Osteoblast (primary cell): ENCODE results near the gene INAFM2. TPM values are rescaled to one million over a fixed set of nuclear protein-coding genes. Genes with fewer than 3 reads are reported as not detected.

Experiments
- DNase-seq: peaks from one replicate; pipeline ENCODE4 v3.0.0; 2011; ENCODE audit warnings: low spot score, mixed read lengths; ENCODE audit not compliant: insufficient read length; ENCODE audit errors: missing footprints
- H2AFZ ChIP-seq: 2 replicates; pipeline ENCODE4 v1.6.0; 2011; ENCODE audit warnings: mild to moderate bottlenecking, low read length
- H3K27ac ChIP-seq: 2 replicates; pipeline ENCODE4 v1.5.1; 2011; ENCODE audit warnings: mild to moderate bottlenecking, low read depth, low read length, moderate library complexity
- H3K27me3 ChIP-seq: 2 replicates; pipeline ENCODE4 v1.6.0; 2012; ENCODE audit warnings: mild to moderate bottlenecking, control low read depth, inconsistent platforms, low read length, moderate library complexity; ENCODE audit not compliant: insufficient read depth
- H3K36me3 ChIP-seq: 2 replicates; pipeline ENCODE4 v1.5.1; 2011; ENCODE audit warnings: mild to moderate bottlenecking, low read length, control low read depth, moderate library complexity; ENCODE audit not compliant: insufficient read depth
- H3K4me1 ChIP-seq: 2 replicates; pipeline ENCODE4 v1.5.1; 2011; ENCODE audit warnings: mild to moderate bottlenecking, low read length, control low read depth, moderate library complexity; ENCODE audit not compliant: insufficient read depth
- H3K4me2 ChIP-seq: 2 replicates; pipeline ENCODE4 v1.6.0; 2011; ENCODE audit warnings: mild to moderate bottlenecking, low read length; ENCODE audit not compliant: insufficient read depth
- H3K4me3 ChIP-seq: fragments of 200-600 bp; sonication (generic); 3 replicates; pipeline ENCODE4 v1.5.1; 2012; ENCODE audit warnings: mild to moderate bottlenecking, low read length, inconsistent platforms; ENCODE audit not compliant: insufficient read depth
- H3K79me2 ChIP-seq: 2 replicates; pipeline ENCODE4 v1.6.0; 2012; ENCODE audit warnings: mild to moderate bottlenecking, low read length, control low read depth, inconsistent platforms; ENCODE audit not compliant: insufficient read depth
- H3K9me3 ChIP-seq: 2 replicates; pipeline ENCODE4 v1.5.1; 2011; ENCODE audit warnings: low read depth, low read length, control low read depth
- H4K20me1 ChIP-seq: 2 replicates; pipeline ENCODE4 v1.6.0; 2012; ENCODE audit warnings: mild to moderate bottlenecking, low read length, control low read depth; ENCODE audit not compliant: insufficient read depth
- total RNA-seq: library from RNA; depleted of rRNA; stranded (reverse); fragments of >200 nt; gene quantifications from 2 replicates; pipeline ENCODE4 v1.2.3, GENCODE V29; 2012
- TF ChIP-seq, protein P1 (sequence below): IDR thresholded peaks from 2 replicates; pipeline ENCODE4 v1.5.1; 2011; ENCODE audit warnings: mild to moderate bottlenecking, low read depth, low read length, moderate library complexity; ENCODE audit errors: extremely low read depth

INAFM2 gene
- total RNA-seq, 1 donor = 17.7 TPM

GRCh38 chr15:40282147-40282868 is 41.2 kb upstream of the INAFM2 start:
- Histone ChIP-seq H4K20me1 (no peaks in the 10 kb centered on the region), H3K4me2 (peak overlapping the region; percentile 85), H3K27me3 (peaks cover 56% of the 10 kb centered on the region), H3K4me3 (peak overlapping the region; percentile 65), H3K27ac (no peak overlapping the region), H2AFZ (peak overlapping the region; percentile 51), H3K79me2 (no peaks in the 10 kb centered on the region), H3K4me1 (peaks cover 2% of the 10 kb centered on the region), H3K36me3 (no peaks in the 10 kb centered on the region), H3K9me3 (no peaks in the 10 kb centered on the region)
- TF ChIP-seq, protein P1, sequence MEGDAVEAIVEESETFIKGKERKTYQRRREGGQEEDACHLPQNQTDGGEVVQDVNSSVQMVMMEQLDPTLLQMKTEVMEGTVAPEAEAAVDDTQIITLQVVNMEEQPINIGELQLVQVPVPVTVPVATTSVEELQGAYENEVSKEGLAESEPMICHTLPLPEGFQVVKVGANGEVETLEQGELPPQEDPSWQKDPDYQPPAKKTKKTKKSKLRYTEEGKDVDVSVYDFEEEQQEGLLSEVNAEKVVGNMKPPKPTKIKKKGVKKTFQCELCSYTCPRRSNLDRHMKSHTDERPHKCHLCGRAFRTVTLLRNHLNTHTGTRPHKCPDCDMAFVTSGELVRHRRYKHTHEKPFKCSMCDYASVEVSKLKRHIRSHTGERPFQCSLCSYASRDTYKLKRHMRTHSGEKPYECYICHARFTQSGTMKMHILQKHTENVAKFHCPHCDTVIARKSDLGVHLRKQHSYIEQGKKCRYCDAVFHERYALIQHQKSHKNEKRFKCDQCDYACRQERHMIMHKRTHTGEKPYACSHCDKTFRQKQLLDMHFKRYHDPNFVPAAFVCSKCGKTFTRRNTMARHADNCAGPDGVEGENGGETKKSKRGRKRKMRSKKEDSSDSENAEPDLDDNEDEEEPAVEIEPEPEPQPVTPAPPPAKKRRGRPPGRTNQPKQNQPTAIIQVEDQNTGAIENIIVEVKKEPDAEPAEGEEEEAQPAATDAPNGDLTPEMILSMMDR = peak; percentile 22
- DNase-seq = peak; percentile 96

- H4K20me1 ChIP-seq = no peaks in the 10 kb centered on the region
- H2AFZ ChIP-seq = peak within 1 kb of the TSS; percentile 51
- peak within 1 kb of the TSS; percentile 85 for H3K4me2 ChIP-seq
- H3K36me3 ChIP-seq = no peaks in the 10 kb centered on the region
- H3K79me2 ChIP-seq = no peaks in the 10 kb centered on the region
- TF ChIP-seq, protein P1 = no peak
- DNase-seq = no peak
- peak within 1 kb of the TSS; percentile 65 for H3K4me3 ChIP-seq
- peaks cover 49% of the 10 kb centered on the region for H3K27me3 ChIP-seq
- no peaks in the 10 kb centered on the region for H3K9me3 ChIP-seq
- no peak within 1 kb of the TSS for H3K27ac ChIP-seq
- peaks cover 2% of the 10 kb centered on the region for H3K4me1 ChIP-seq
Measured at GRCh38 chr15:40282869-40283614, 40.5 kb upstream of the INAFM2 start, which contains the start of gene ANKRD63. ANKRD63 (minus strand) TSS chr15:40283064; CDS start chr15:40282586, 478 bp downstream.

DNA sequence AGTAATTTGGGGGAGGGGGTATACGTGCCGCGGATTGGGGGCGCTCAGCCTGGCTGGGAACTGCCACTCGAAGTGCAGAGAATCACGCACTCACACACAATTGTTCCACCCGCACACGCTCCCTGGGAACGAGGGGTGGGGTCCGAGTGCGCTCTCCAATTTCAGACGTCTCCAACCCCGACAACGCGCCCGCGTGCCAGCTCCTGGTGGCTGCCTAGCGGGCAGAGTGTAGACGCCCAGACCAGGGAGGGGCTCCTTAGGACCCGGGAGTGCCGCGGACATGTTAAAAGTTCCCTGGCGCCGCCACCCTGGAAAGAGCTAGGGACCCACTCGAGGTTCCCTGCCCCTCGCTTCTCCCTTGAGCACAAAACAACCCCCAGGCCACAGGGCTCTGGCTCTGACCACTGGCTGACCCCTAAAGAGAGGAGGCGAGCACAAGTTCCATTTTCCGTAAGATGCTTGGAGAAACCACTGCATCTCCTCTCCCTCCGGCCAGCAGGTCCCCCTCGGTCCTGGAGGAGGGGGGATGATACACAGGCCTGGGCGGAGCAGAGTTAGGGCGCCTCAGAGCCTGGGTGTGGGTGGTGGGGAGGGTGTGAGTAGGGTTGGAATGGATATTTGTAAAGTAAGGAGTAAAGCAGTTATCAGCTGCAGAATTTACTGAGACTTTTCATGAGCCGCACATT is 39.7 kb upstream of the INAFM2 start:
- Histone ChIP-seq H3K27me3 (peaks cover 42% of the 10 kb centered on the region), H3K9me3 (no peaks in the 10 kb centered on the region), H3K4me3 (no peak overlapping the region), H3K27ac (no peak overlapping the region), H3K4me2 (peak overlapping the region; percentile 85), H3K79me2 (no peaks in the 10 kb centered on the region), H3K4me1 (peaks cover 2% of the 10 kb centered on the region), H4K20me1 (no peaks in the 10 kb centered on the region), H3K36me3 (no peaks in the 10 kb centered on the region), H2AFZ (no peak overlapping the region)
- TF ChIP-seq, protein P1 = no peak
- no peak for DNase-seq
